Measurements from ENCODE around the gene CLDN16.

DNA sequence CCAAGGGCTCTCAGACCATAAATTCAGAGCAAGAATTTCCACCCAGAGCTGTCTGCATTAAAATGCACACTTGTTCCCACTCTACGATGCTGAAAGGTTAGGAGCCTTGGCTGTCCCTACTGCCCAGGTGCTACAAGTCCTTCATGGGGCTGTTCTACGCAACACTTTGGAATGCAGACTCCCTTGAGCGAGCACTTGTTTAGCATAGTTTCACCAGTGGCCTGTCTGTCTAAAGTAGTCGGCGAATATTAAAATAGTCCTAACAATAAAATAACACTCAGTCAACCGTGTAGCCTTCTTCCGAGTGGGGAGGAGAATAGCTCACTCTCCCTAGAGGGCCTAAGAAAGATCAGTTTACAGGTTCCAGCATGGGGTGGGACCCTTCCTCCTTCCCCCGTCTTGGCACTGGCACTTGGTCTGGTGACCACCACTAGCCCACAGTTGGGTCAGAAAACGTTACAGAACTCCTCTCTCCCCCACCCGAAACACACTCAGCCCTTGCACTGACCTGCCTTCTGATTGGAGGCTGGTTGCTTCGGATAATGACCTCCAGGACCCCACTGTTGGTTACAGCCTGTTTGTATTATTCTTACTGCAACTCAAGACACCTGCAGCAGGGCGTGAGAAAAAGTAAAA is at the start of gene CLDN16:
- TF ChIP-seq POLR2A (IDR thresholded peaks at IDR 0.05) (no peak), POLR2AphosphoS5 (IDR thresholded peaks at IDR 0.05) (no peak)
- TF ChIP-seq, protein P1, sequence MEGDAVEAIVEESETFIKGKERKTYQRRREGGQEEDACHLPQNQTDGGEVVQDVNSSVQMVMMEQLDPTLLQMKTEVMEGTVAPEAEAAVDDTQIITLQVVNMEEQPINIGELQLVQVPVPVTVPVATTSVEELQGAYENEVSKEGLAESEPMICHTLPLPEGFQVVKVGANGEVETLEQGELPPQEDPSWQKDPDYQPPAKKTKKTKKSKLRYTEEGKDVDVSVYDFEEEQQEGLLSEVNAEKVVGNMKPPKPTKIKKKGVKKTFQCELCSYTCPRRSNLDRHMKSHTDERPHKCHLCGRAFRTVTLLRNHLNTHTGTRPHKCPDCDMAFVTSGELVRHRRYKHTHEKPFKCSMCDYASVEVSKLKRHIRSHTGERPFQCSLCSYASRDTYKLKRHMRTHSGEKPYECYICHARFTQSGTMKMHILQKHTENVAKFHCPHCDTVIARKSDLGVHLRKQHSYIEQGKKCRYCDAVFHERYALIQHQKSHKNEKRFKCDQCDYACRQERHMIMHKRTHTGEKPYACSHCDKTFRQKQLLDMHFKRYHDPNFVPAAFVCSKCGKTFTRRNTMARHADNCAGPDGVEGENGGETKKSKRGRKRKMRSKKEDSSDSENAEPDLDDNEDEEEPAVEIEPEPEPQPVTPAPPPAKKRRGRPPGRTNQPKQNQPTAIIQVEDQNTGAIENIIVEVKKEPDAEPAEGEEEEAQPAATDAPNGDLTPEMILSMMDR (IDR thresholded peaks at IDR 0.05), result no peak

Measured in prostate gland (tissue), 2 donors.